GM06990 (cell line): ENCODE results near the gene RASL11B.

Experiments used
- DNase-seq: peaks from one replicate; pipeline ENCODE4 v3.0.0-alpha.2; 2011; ENCODE audit not compliant: insufficient read length; ENCODE audit errors: extremely low read depth
- H3K27me3 ChIP-seq: replicated peaks from 2 replicates; pipeline ENCODE4 v1.6.0; 2011; ENCODE audit warnings: low read length; ENCODE audit not compliant: control insufficient read depth, insufficient read depth
- H3K36me3 ChIP-seq: 2 replicates; pipeline ENCODE4 v1.5.1; 2011; ENCODE audit warnings: low read length; ENCODE audit not compliant: control insufficient read depth, insufficient read depth
- H3K4me3 ChIP-seq: replicated peaks from 2 replicates; pipeline ENCODE4 v1.5.1; 2011; ENCODE audit warnings: low read depth, mild to moderate bottlenecking, control low read depth, low read length
- TF ChIP-seq, protein P1 (sequence below): IDR thresholded peaks from 2 replicates; pipeline ENCODE4 v1.5.1; 2011; ENCODE audit warnings: low read length, control low read depth, mild to moderate bottlenecking, inconsistent platforms; ENCODE audit not compliant: insufficient read depth, poor library complexity, severe bottlenecking

The RASL11B gene

GRCh38 chr4:52884994-52885393 is 22.9 kb downstream of the RASL11B start:
- no peak overlapping the region for H3K4me3 ChIP-seq
- DNase-seq = no peak
- no peaks in the 10 kb centered on the region for H3K27me3 ChIP-seq
- peaks cover 1% of the 10 kb centered on the region for H3K36me3 ChIP-seq
- TF ChIP-seq, protein P1, sequence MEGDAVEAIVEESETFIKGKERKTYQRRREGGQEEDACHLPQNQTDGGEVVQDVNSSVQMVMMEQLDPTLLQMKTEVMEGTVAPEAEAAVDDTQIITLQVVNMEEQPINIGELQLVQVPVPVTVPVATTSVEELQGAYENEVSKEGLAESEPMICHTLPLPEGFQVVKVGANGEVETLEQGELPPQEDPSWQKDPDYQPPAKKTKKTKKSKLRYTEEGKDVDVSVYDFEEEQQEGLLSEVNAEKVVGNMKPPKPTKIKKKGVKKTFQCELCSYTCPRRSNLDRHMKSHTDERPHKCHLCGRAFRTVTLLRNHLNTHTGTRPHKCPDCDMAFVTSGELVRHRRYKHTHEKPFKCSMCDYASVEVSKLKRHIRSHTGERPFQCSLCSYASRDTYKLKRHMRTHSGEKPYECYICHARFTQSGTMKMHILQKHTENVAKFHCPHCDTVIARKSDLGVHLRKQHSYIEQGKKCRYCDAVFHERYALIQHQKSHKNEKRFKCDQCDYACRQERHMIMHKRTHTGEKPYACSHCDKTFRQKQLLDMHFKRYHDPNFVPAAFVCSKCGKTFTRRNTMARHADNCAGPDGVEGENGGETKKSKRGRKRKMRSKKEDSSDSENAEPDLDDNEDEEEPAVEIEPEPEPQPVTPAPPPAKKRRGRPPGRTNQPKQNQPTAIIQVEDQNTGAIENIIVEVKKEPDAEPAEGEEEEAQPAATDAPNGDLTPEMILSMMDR = no peak

DNA sequence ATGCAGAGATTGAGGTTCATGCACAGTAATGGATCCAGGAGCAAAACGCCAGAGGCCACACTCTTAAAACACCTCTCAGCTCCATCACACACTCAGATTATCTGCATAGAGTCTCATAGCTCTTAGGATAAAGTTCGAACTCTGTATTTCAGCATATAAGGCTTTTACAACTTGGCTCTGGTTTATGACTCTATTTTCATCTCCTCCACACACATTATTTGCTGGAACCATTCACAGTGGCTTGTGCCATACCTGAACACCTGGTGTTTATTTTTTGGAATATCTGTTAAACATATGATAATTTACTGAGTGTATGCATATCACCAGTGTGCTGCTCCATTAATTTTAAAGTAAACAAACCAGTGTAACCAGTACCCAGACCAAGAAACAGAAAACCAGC is 27.2 kb downstream of the RASL11B start:
- DNase-seq = no peak
- TF ChIP-seq, protein P1 = no peak
- H3K27me3 ChIP-seq = no peaks in the 10 kb centered on the region

GRCh38 chr4:52889778-52890520 is 27.8 kb downstream of the RASL11B start:
- TF ChIP-seq, protein P1 = no peak
- Histone ChIP-seq H3K4me3 (no peak overlapping the region), H3K27me3 (no peaks in the 10 kb centered on the region), H3K36me3 (no peaks in the 10 kb centered on the region)
- DNase-seq = no peak

More for the DNA sequence above, 27.2 kb downstream of the RASL11B start:
- H3K4me3 ChIP-seq = no peak overlapping the region
- H3K36me3 ChIP-seq = peaks cover 1% of the 10 kb centered on the region; the same call in 1 of the 2 replicates

GRCh38 chr4:52890521-52890791 is 28.3 kb downstream of the RASL11B start:
- Histone ChIP-seq H3K4me3 (no peak overlapping the region), H3K27me3 (no peaks in the 10 kb centered on the region), H3K36me3 (no peaks in the 10 kb centered on the region)
- TF ChIP-seq, protein P1 = no peak
- DNase-seq = no peak

- Histone ChIP-seq H3K4me3 (no peak overlapping the region), H3K36me3 (no peaks in the 10 kb centered on the region), H3K27me3 (no peaks in the 10 kb centered on the region)
- TF ChIP-seq, protein P1 = no peak
- DNase-seq = no peak
Measured at GRCh38 chr4:52891743-52892142, 29.6 kb downstream of the RASL11B start.

DNA sequence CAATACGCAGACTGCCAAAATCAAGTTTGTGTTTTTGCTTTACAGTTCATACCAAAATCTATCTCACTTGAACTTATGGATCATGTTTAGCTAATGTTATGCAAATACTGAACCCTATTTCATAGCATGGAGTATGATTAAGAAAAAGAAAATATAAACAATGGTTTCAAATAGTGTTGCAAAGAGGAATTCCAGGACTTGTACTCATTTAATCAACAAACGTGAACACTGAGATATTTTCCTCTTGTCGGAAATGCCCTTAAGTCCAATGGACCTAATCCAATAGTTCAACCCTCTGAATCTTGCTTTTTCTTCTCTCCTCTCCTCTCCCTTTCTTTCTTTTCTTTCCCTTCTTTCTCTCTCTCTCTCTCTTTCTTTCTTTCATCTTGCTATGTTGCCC is 30.8 kb downstream of the RASL11B start:
- TF ChIP-seq, protein P1 = no peak
- DNase-seq = no peak
- no peak overlapping the region for H3K4me3 ChIP-seq
- no peaks in the 10 kb centered on the region for H3K27me3 ChIP-seq
- no peaks in the 10 kb centered on the region for H3K36me3 ChIP-seq
